ENCODE results near the gene GPRIN1. TPM values are rescaled to one million over a fixed set of nuclear protein-coding genes. Genes with fewer than 3 reads are reported as not detected.

The GPRIN1 gene
- total RNA-seq, 1 experiment from 2014 or later = 16.7 TPM

DNA sequence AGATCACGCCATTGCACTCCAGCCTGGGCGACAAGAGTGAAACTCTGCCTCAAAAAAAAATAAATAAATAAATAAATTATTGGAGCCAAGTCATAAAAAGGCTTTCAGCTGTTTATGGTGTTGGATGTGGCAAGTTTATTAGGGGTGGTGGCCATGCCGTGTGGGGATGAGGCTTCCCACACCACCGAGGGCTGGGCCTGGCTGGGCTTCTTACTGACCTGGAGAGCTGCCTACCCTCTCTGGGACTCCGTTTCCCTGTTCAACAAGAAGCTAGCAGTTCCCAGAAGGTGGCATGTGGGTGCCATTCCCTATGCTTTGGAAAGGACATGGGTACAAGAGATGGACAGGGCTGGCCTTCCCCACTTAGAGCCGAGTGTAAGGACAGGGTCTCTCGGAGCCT lies 22.6 kb downstream of the GPRIN1 start:
- no peak for DNase-seq (ENCODE audit: low spot score)
- no peaks in the 10 kb centered on the region for H3K27me3 ChIP-seq (replicated peaks; ENCODE audit: insufficient read depth, low read depth, low read length, poor library complexity)
- intact Hi-C loops (cut with micrococcal nuclease; ENCODE audit: unreplicated experiment) = no loop called here
- ChIA-PET CTCF (no interaction called here), POLR2A (ENCODE audit: low non-redundant PET) (no interaction called here)
- H3K4me1 ChIP-seq (ENCODE audit: insufficient read depth, low read length, poor library complexity, severe bottlenecking) = no peaks in the 10 kb centered on the region
- H3K4me3 ChIP-seq (ENCODE audit: low read depth, low read length, poor library complexity, severe bottlenecking) = no peak overlapping the region
- BruUV-seq (replicated peaks) = no TSS peak
- H3K27ac ChIP-seq (ENCODE audit: low read depth, low read length, poor library complexity, severe bottlenecking) = no peak overlapping the region
- TF ChIP-seq EZH2 (IDR thresholded peaks at IDR 0.05; ENCODE audit: borderline replicate concordance, low read depth, low read length, poor library complexity, severe bottlenecking) = no peak
- TF ChIP-seq, protein P1, sequence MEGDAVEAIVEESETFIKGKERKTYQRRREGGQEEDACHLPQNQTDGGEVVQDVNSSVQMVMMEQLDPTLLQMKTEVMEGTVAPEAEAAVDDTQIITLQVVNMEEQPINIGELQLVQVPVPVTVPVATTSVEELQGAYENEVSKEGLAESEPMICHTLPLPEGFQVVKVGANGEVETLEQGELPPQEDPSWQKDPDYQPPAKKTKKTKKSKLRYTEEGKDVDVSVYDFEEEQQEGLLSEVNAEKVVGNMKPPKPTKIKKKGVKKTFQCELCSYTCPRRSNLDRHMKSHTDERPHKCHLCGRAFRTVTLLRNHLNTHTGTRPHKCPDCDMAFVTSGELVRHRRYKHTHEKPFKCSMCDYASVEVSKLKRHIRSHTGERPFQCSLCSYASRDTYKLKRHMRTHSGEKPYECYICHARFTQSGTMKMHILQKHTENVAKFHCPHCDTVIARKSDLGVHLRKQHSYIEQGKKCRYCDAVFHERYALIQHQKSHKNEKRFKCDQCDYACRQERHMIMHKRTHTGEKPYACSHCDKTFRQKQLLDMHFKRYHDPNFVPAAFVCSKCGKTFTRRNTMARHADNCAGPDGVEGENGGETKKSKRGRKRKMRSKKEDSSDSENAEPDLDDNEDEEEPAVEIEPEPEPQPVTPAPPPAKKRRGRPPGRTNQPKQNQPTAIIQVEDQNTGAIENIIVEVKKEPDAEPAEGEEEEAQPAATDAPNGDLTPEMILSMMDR (conservative IDR thresholded peaks at IDR 0.05; ENCODE audit: low read depth, low read length) = no peak
- no peaks in the 10 kb centered on the region for H3K36me3 ChIP-seq (ENCODE audit: insufficient read depth, low read length, poor library complexity, severe bottlenecking)
- H3K9me3 ChIP-seq (ENCODE audit: low read depth, low read length, poor library complexity, severe bottlenecking) = no peaks in the 10 kb centered on the region

GRCh38 chr5:176583076-176583475 lies 26.9 kb downstream of the GPRIN1 start:
- BruUV-seq (replicated peaks) = no TSS peak
- Histone ChIP-seq H3K4me1 (ENCODE audit: insufficient read depth, low read length, poor library complexity, severe bottlenecking) (no peaks in the 10 kb centered on the region), H3K27ac (ENCODE audit: low read depth, low read length, poor library complexity, severe bottlenecking) (no peak overlapping the region), H3K9me3 (ENCODE audit: low read depth, low read length, poor library complexity, severe bottlenecking) (no peaks in the 10 kb centered on the region), H3K27me3 (replicated peaks; ENCODE audit: insufficient read depth, low read depth, low read length, poor library complexity) (no peaks in the 10 kb centered on the region), H3K4me3 (ENCODE audit: low read depth, low read length, poor library complexity, severe bottlenecking) (no peak overlapping the region), H3K36me3 (ENCODE audit: insufficient read depth, low read length, poor library complexity, severe bottlenecking) (no peaks in the 10 kb centered on the region)
- CTCF ChIA-PET = no interaction called here
- POLR2A ChIA-PET (ENCODE audit: low non-redundant PET) = no interaction called here
- no peak for DNase-seq (ENCODE audit: low spot score)
- TF ChIP-seq, protein P1 (conservative IDR thresholded peaks at IDR 0.05; ENCODE audit: low read depth, low read length) = no peak
- no peak for TF ChIP-seq EZH2 (IDR thresholded peaks at IDR 0.05; ENCODE audit: borderline replicate concordance, low read depth, low read length, poor library complexity, severe bottlenecking)
- intact Hi-C loops (cut with micrococcal nuclease; ENCODE audit: unreplicated experiment) = no loop called here

DNA sequence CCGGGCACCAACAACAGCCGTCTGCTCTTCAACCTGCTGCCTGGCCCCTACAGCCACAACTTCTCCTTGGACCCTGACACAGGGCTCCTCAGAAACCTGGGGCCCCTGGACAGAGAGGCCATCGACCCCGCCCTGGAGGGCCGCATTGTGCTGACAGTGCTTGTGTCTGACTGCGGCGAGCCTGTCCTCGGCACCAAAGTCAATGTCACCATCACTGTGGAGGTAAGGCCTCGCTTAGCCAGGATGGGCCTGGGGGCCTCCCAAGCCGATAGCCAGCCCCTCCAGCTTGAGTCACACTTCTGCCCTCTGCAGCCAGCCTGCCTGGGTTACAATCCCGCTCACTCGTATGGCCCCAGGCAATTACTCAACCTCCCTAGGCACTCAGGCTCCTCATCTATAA lies 28.6 kb downstream of the GPRIN1 start:
- no peaks in the 10 kb centered on the region for H3K9me3 ChIP-seq (ENCODE audit: low read depth, low read length, poor library complexity, severe bottlenecking)
- ChIA-PET POLR2A (ENCODE audit: low non-redundant PET) (no interaction called here), CTCF (no interaction called here)
- intact Hi-C loops (cut with micrococcal nuclease; ENCODE audit: unreplicated experiment) = no loop called here
- H3K4me3 ChIP-seq (ENCODE audit: low read depth, low read length, poor library complexity, severe bottlenecking) = no peak overlapping the region
- no peaks in the 10 kb centered on the region for H3K36me3 ChIP-seq (ENCODE audit: insufficient read depth, low read length, poor library complexity, severe bottlenecking)
- TF ChIP-seq, protein P1 (conservative IDR thresholded peaks at IDR 0.05; ENCODE audit: low read depth, low read length) = no peak
- TF ChIP-seq EZH2 (IDR thresholded peaks at IDR 0.05; ENCODE audit: borderline replicate concordance, low read depth, low read length, poor library complexity, severe bottlenecking) = no peak
- BruUV-seq (replicated peaks) = no TSS peak
- H3K27me3 ChIP-seq (replicated peaks; ENCODE audit: insufficient read depth, low read depth, low read length, poor library complexity) = no peaks in the 10 kb centered on the region
- no peak for DNase-seq (ENCODE audit: low spot score)
- no peaks in the 10 kb centered on the region for H3K4me1 ChIP-seq (ENCODE audit: insufficient read depth, low read length, poor library complexity, severe bottlenecking)
- no peak overlapping the region for H3K27ac ChIP-seq (ENCODE audit: low read depth, low read length, poor library complexity, severe bottlenecking)

Data from A673 (cell line).